Natural killer cell (primary cell): ENCODE results near the gene DNAJB11. TPM values are rescaled to one million over a fixed set of nuclear protein-coding genes. Genes with fewer than 3 reads are reported as not detected.

Source experiments
- ATAC-seq, 3 donors: fragments of 150-1000 bp in 2 of 3; fragments of 200-7000 bp in 1 of 3; cut with Tn5 transposase; 1 replicate in 1 of 3; 2 replicates in 2 of 3; pipeline ENCODE4 v1.10.0; 2021; ENCODE audit warnings: mild to moderate bottlenecking in 2 of 3, moderate library complexity in 2 of 3
- DNase-seq, 2 donors: peaks; one replicate each; pipeline versions ENCODE4 v3.0.0 to v3.0.0-alpha.2; 2013 to 2021; ENCODE audit warnings: mixed read lengths in 1 of 2
- H3K27ac ChIP-seq: one replicate; pipeline ENCODE4 v1.5.1; 2013; ENCODE audit warnings: mild to moderate bottlenecking, low read length
- H3K27me3 ChIP-seq: one replicate; pipeline ENCODE4 v1.6.1; 2013; ENCODE audit warnings: low read length; ENCODE audit not compliant: control insufficient read depth, insufficient read depth
- H3K36me3 ChIP-seq: one replicate; pipeline ENCODE4 v1.6.1; 2013; ENCODE audit warnings: low read length; ENCODE audit not compliant: control insufficient read depth, insufficient read depth
- H3K4me1 ChIP-seq: one replicate; pipeline ENCODE4 v1.6.1; 2013; ENCODE audit warnings: low read length; ENCODE audit not compliant: control insufficient read depth, insufficient read depth
- H3K4me3 ChIP-seq: one replicate; pipeline ENCODE4 v1.5.1; 2013; ENCODE audit warnings: low read length
- H3K9me3 ChIP-seq: one replicate; pipeline ENCODE4 v1.6.1; 2013; ENCODE audit warnings: low read length; ENCODE audit not compliant: control insufficient read depth, insufficient read depth
- H3K27ac Mint-ChIP-seq, 2 donors: one replicate each; pipeline ENCODE4 v1.8.0; 2022; ENCODE audit warnings: mild to moderate bottlenecking in 2 of 2, mixed read lengths in 2 of 2, moderate library complexity in 1 of 2
- H3K27me3 Mint-ChIP-seq, 2 donors: one replicate each; pipeline ENCODE4 v1.8.0; 2022; ENCODE audit warnings: low read depth in 2 of 2, mixed read lengths in 2 of 2
- H3K36me3 Mint-ChIP-seq: one replicate; pipeline ENCODE4 v1.8.0; 2022; ENCODE audit warnings: mixed read lengths
- H3K4me1 Mint-ChIP-seq, 2 donors: one replicate each; pipeline ENCODE4 v1.8.0; 2022; ENCODE audit warnings: mixed read lengths in 2 of 2
- H3K4me3 Mint-ChIP-seq: one replicate; pipeline ENCODE4 v1.8.0; 2022; ENCODE audit warnings: mild to moderate bottlenecking, moderate library complexity, mixed read lengths
- H3K9me3 Mint-ChIP-seq, 2 donors: one replicate each; pipeline ENCODE4 v1.8.0; 2022; ENCODE audit warnings: mixed read lengths in 2 of 2
- CTCF ChIP-seq: fragments of 200-600 bp; IDR thresholded peaks from one replicate; pipeline ENCODE4 v1.8.0; 2022; ENCODE audit warnings: antibody characterized with exemption
- WGBS: methylation state at CpG from one replicate; pipeline ENCODE4 v1.1.7; 2013; ENCODE audit warnings: missing lambda C conversion rate; ENCODE audit not compliant: insufficient coverage; 5-methylcytosine and 5-hydroxymethylcytosine counted together
- intact Hi-C: fragments of 100-400 bp; cut with micrococcal nuclease; formaldehyde crosslinking; loops from one replicate; pipeline ENCODE4 v1.14.2; 2022
- total RNA-seq, 4 donors: library from RNA; stranded (reverse); fragments of 120-200 nt in 1 of 4; gene quantifications; one replicate each; pipeline versions ENCODE4 v1.2.3 to v1.2.4, GENCODE V29; 2013 to 2022

The DNAJB11 gene
- total RNA-seq, 3 donors from 2014 or later (not counting 1 experiment from before 2014, with no cell fraction given), result 85.9 to 112 (median 111) TPM

GRCh38 chr3:186599142-186599784 is 28.7 kb downstream of the DNAJB11 start:
- no peaks in the 10 kb centered on the region for H3K9me3 ChIP-seq
- peaks cover 6 to 8% of the 10 kb centered on the region in 2 donors for H3K27me3 Mint-ChIP-seq
- no peak for ATAC-seq
- H3K27ac Mint-ChIP-seq, result no peak overlapping the region
- no peak overlapping the region for H3K4me3 ChIP-seq
- no peaks in the 10 kb centered on the region for H3K4me1 ChIP-seq
- H3K4me1 Mint-ChIP-seq, result no peaks in the 10 kb centered on the region
- DNase-seq, result no peak
- no peak for TF ChIP-seq CTCF
- H3K27me3 ChIP-seq, result no peaks in the 10 kb centered on the region
- H3K9me3 Mint-ChIP-seq, result no peaks in the 10 kb centered on the region
- H3K36me3 Mint-ChIP-seq, result no peaks in the 10 kb centered on the region
- H3K36me3 ChIP-seq, result no peaks in the 10 kb centered on the region
- intact Hi-C loops, result no loop called here
- H3K27ac ChIP-seq, result no peak overlapping the region
- WGBS, result 84% methylated on average over 11 of the region's 12 CpGs
- no peak overlapping the region for H3K4me3 Mint-ChIP-seq

GRCh38 chr3:186599785-186600166 is 29.3 kb downstream of the DNAJB11 start:
- no peak overlapping the region for H3K4me3 ChIP-seq
- no peak for ATAC-seq
- no peaks in the 10 kb centered on the region for H3K27me3 ChIP-seq
- H3K4me1 ChIP-seq, result no peaks in the 10 kb centered on the region
- H3K36me3 ChIP-seq, result no peaks in the 10 kb centered on the region
- no peak for DNase-seq
- 77% methylated on average over 2 of the region's 2 CpGs for WGBS
- H3K9me3 ChIP-seq, result no peaks in the 10 kb centered on the region
- no peaks in the 10 kb centered on the region for H3K9me3 Mint-ChIP-seq
- no peaks in the 10 kb centered on the region for H3K4me1 Mint-ChIP-seq
- H3K36me3 Mint-ChIP-seq, result no peaks in the 10 kb centered on the region
- H3K27me3 Mint-ChIP-seq, result peaks cover 8 to 11% of the 10 kb centered on the region in 2 donors
- no peak overlapping the region for H3K27ac ChIP-seq
- no peak overlapping the region for H3K4me3 Mint-ChIP-seq
- TF ChIP-seq CTCF, result no peak
- H3K27ac Mint-ChIP-seq, result no peak overlapping the region
- intact Hi-C loops, result no loop called here

- intact Hi-C loops, result no loop called here
- Histone ChIP-seq H3K4me1 (no peaks in the 10 kb centered on the region), H3K27ac (no peak overlapping the region), H3K27me3 (no peaks in the 10 kb centered on the region), H3K4me3 (no peak overlapping the region), H3K36me3 (no peaks in the 10 kb centered on the region), H3K9me3 (no peaks in the 10 kb centered on the region)
- DNase-seq (no peak), ATAC-seq (no peak)
- H3K4me1 Mint-ChIP-seq, result no peaks in the 10 kb centered on the region
- TF ChIP-seq CTCF, result no peak
- WGBS, result 74% methylated on average over 3 of the region's 3 CpGs
- H3K36me3 Mint-ChIP-seq, result no peaks in the 10 kb centered on the region
- no peak overlapping the region for H3K4me3 Mint-ChIP-seq
- H3K27me3 Mint-ChIP-seq, result peaks cover 8 to 14% of the 10 kb centered on the region in 2 donors
- H3K27ac Mint-ChIP-seq, result no peak overlapping the region
- no peaks in the 10 kb centered on the region for H3K9me3 Mint-ChIP-seq
These were observed 30.4 kb downstream of the DNAJB11 start for GRCh38 chr3:186600896-186601295.

GRCh38 chr3:186603159-186603558 is 32.6 kb downstream of the DNAJB11 start:
- H3K27me3 Mint-ChIP-seq, result peaks cover 0 to 8% of the 10 kb centered on the region in 2 donors
- Histone ChIP-seq H3K4me1 (no peaks in the 10 kb centered on the region), H3K4me3 (no peak overlapping the region), H3K27me3 (no peaks in the 10 kb centered on the region), H3K9me3 (no peaks in the 10 kb centered on the region), H3K27ac (no peak overlapping the region), H3K36me3 (no peaks in the 10 kb centered on the region)
- intact Hi-C loops, result no loop called here
- no peaks in the 10 kb centered on the region for H3K36me3 Mint-ChIP-seq
- H3K27ac Mint-ChIP-seq, result no peak overlapping the region
- no peaks in the 10 kb centered on the region for H3K4me1 Mint-ChIP-seq
- WGBS, result 95% methylated on average over 7 of the region's 7 CpGs
- H3K9me3 Mint-ChIP-seq, result no peaks in the 10 kb centered on the region
- no peak overlapping the region for H3K4me3 Mint-ChIP-seq
- no peak for ATAC-seq
- no peak for DNase-seq
- no peak for TF ChIP-seq CTCF
